Activated T-helper 17 cell treated with anti-CD3 and anti-CD28 coated beads, Interleukin-2, amount 50 U/mL, for 72 hours (primary cell): ENCODE results near the gene AGPAT1. TPM values are rescaled to one million over a fixed set of nuclear protein-coding genes. Genes with fewer than 3 reads are reported as not detected.
"Not testable (repeated sequence)": the region's sequence is repeated elsewhere in the genome, so short reads cannot be mapped to it uniquely, and the experiment has no call there.

ENCODE experiments used
- ATAC-seq: fragments of 150-1000 bp; cut with Tn5 transposase; replicated peaks from 2 replicates; pipeline ENCODE4 v1.10.0; 2021; ENCODE audit warnings: mild to moderate bottlenecking, moderate library complexity
- H3K27ac Mint-ChIP-seq: one replicate; pipeline ENCODE4 v1.8.0; 2022; ENCODE audit warnings: mixed read lengths
- H3K27me3 Mint-ChIP-seq: one replicate; pipeline ENCODE4 v1.8.0; 2022; ENCODE audit warnings: mixed read lengths
- H3K36me3 Mint-ChIP-seq: one replicate; pipeline ENCODE4 v1.8.0; 2022; ENCODE audit warnings: low read depth, mild to moderate bottlenecking, mixed read lengths
- H3K4me1 Mint-ChIP-seq: one replicate; pipeline ENCODE4 v1.8.0; 2022; ENCODE audit warnings: mixed read lengths
- H3K4me3 Mint-ChIP-seq: one replicate; pipeline ENCODE4 v1.8.0; 2022; ENCODE audit warnings: mild to moderate bottlenecking, mixed read lengths
- H3K9me3 Mint-ChIP-seq: one replicate; pipeline ENCODE4 v1.8.0; 2022; ENCODE audit warnings: mixed read lengths
- total RNA-seq, 2 donors: library from RNA; stranded (reverse); gene quantifications; one replicate each; pipeline ENCODE4 v1.2.3, GENCODE V29; 2022

The AGPAT1 gene
- total RNA-seq, 2 donors from 2014 or later: 26.8 to 37.5 TPM

- ATAC-seq, H3K27me3 Mint-ChIP-seq, H3K9me3 Mint-ChIP-seq: not testable (repeated sequence)
- H3K4me1 Mint-ChIP-seq: peaks cover 32% of the 10 kb centered on the region
- peaks cover 48% of the 10 kb centered on the region for H3K36me3 Mint-ChIP-seq
- H3K27ac Mint-ChIP-seq: peak overlapping the region; percentile 98
- peak overlapping the region; percentile 98 for H3K4me3 Mint-ChIP-seq
Observed at GRCh38 chr6:32193096-32193495, 17.2 kb upstream of the AGPAT1 start.

- Mint-ChIP-seq H3K4me3 (peak within 1 kb of the TSS; percentile 98), H3K4me1 (peaks cover 34% of the 10 kb centered on the region)
- ATAC-seq: no peak
Observed at GRCh38 chr6:32192608-32193039, 16.7 kb upstream of the AGPAT1 start, which contains the start of gene GPSM3. TSS of gene GPSM3 (minus strand) at chr6:32192643. CDS start at chr6:32192513, 130 bp downstream.

GRCh38 chr6:32191696-32192607 lies 16.1 kb upstream of the AGPAT1 start:
- H3K27me3 Mint-ChIP-seq: no peaks in the 10 kb centered on the region
- peak overlapping the region; percentile 98 for H3K4me3 Mint-ChIP-seq
- H3K4me1 Mint-ChIP-seq: peaks cover 39% of the 10 kb centered on the region
- ATAC-seq: no peak
- H3K9me3 Mint-ChIP-seq: no peaks in the 10 kb centered on the region
- H3K27ac Mint-ChIP-seq: peak overlapping the region; percentile 98
- peaks cover 59% of the 10 kb centered on the region for H3K36me3 Mint-ChIP-seq

More at GRCh38 chr6:32192608-32193039, 16.7 kb upstream of the AGPAT1 start, which contains the start of gene GPSM3:
- peaks cover 53% of the 10 kb centered on the region for H3K36me3 Mint-ChIP-seq
- H3K27me3 Mint-ChIP-seq: no peaks in the 10 kb centered on the region
- peak within 1 kb of the TSS; percentile 98 for H3K27ac Mint-ChIP-seq
- H3K9me3 Mint-ChIP-seq: no peaks in the 10 kb centered on the region

- Mint-ChIP-seq H3K4me3 (peak overlapping the region; percentile 98), H3K4me1 (peaks cover 43% of the 10 kb centered on the region)
- ATAC-seq: no peak
Observed at GRCh38 chr6:32190911-32191677, 15.2 kb upstream of the AGPAT1 start.

GRCh38 chr6:32190054-32190851 lies 14.4 kb upstream of the AGPAT1 start, which contains the start of gene PBX2:
TSS of gene PBX2 (minus strand) at chr6:32190202. CDS start at chr6:32189915, 287 bp downstream.
- peak within 1 kb of the TSS; percentile 98 for H3K4me3 Mint-ChIP-seq
- peak; percentile 63 for ATAC-seq
- no peaks in the 10 kb centered on the region for H3K9me3 Mint-ChIP-seq
- H3K27me3 Mint-ChIP-seq: no peaks in the 10 kb centered on the region
- peaks cover 48% of the 10 kb centered on the region for H3K4me1 Mint-ChIP-seq
- H3K27ac Mint-ChIP-seq: peak within 1 kb of the TSS; percentile 98
- H3K36me3 Mint-ChIP-seq: peaks cover 76% of the 10 kb centered on the region

More at GRCh38 chr6:32190911-32191677, 15.2 kb upstream of the AGPAT1 start:
- Mint-ChIP-seq H3K36me3 (peaks cover 68% of the 10 kb centered on the region), H3K9me3 (no peaks in the 10 kb centered on the region), H3K27ac (peak overlapping the region; percentile 98), H3K27me3 (no peaks in the 10 kb centered on the region)

GRCh38 chr6:32189742-32190053 lies 13.8 kb upstream of the AGPAT1 start:
- Mint-ChIP-seq H3K27me3 (no peaks in the 10 kb centered on the region), H3K4me1 (peaks cover 42% of the 10 kb centered on the region), H3K4me3 (peak overlapping the region; percentile 98), H3K36me3 (peaks cover 81% of the 10 kb centered on the region), H3K9me3 (no peaks in the 10 kb centered on the region), H3K27ac (peak overlapping the region; percentile 98)
- no peak for ATAC-seq

GRCh38 chr6:32189069-32189741 lies 13.3 kb upstream of the AGPAT1 start:
- no peak for ATAC-seq
- no peaks in the 10 kb centered on the region for H3K27me3 Mint-ChIP-seq
- peak overlapping the region; percentile 95 for H3K27ac Mint-ChIP-seq
- H3K9me3 Mint-ChIP-seq: no peaks in the 10 kb centered on the region
- H3K4me3 Mint-ChIP-seq: peak overlapping the region; percentile 98
- H3K4me1 Mint-ChIP-seq: peaks cover 39% of the 10 kb centered on the region
- peaks cover 84% of the 10 kb centered on the region for H3K36me3 Mint-ChIP-seq

- H3K27ac Mint-ChIP-seq: peak overlapping the region; percentile 95
- peak overlapping the region; percentile 98 for H3K4me3 Mint-ChIP-seq
- H3K36me3 Mint-ChIP-seq: peaks cover 90% of the 10 kb centered on the region
- no peak for ATAC-seq
- H3K27me3 Mint-ChIP-seq: no peaks in the 10 kb centered on the region
- H3K4me1 Mint-ChIP-seq: peaks cover 33% of the 10 kb centered on the region
- H3K9me3 Mint-ChIP-seq: no peaks in the 10 kb centered on the region
Observed at GRCh38 chr6:32188381-32189068, 12.6 kb upstream of the AGPAT1 start.

- Mint-ChIP-seq H3K4me1 (peaks cover 35% of the 10 kb centered on the region), H3K4me3 (peak overlapping the region; percentile 98), H3K27ac (peak overlapping the region; percentile 88), H3K36me3 (peaks cover 96% of the 10 kb centered on the region)
- ATAC-seq, H3K27me3 Mint-ChIP-seq, H3K9me3 Mint-ChIP-seq: not testable (repeated sequence)
Observed at GRCh38 chr6:32187725-32188380, 12.0 kb upstream of the AGPAT1 start.

- H3K4me3 Mint-ChIP-seq: peak overlapping the region; percentile 98
- peaks cover 36% of the 10 kb centered on the region for H3K4me1 Mint-ChIP-seq
- no peaks in the 10 kb centered on the region for H3K27me3 Mint-ChIP-seq
- ATAC-seq: no peak
- peak overlapping the region; percentile 88 for H3K27ac Mint-ChIP-seq
- H3K9me3 Mint-ChIP-seq: no peaks in the 10 kb centered on the region
- H3K36me3 Mint-ChIP-seq: peaks cover 96% of the 10 kb centered on the region
Observed at GRCh38 chr6:32187009-32187709, 11.3 kb upstream of the AGPAT1 start.

- Mint-ChIP-seq H3K4me3 (peak overlapping the region; percentile 98), H3K27ac (peak overlapping the region; percentile 88), H3K4me1 (peaks cover 36% of the 10 kb centered on the region), H3K36me3 (peaks cover 96% of the 10 kb centered on the region)
- peak; percentile 13 for ATAC-seq
- H3K27me3 Mint-ChIP-seq, H3K9me3 Mint-ChIP-seq: not testable (repeated sequence)
Observed at GRCh38 chr6:32186151-32186840, 10.4 kb upstream of the AGPAT1 start.

GRCh38 chr6:32185681-32186131 lies 9.8 kb upstream of the AGPAT1 start:
- not testable (repeated sequence) for H3K27me3 Mint-ChIP-seq, H3K9me3 Mint-ChIP-seq
- ATAC-seq: peak; percentile 86
- Mint-ChIP-seq H3K4me3 (peak overlapping the region; percentile 98), H3K27ac (peak overlapping the region; percentile 88), H3K4me1 (peaks cover 36% of the 10 kb centered on the region), H3K36me3 (peaks cover 96% of the 10 kb centered on the region)
